GM21390 (cell line): ENCODE results near the gene SENP7.
A peak's percentile ranks its signal among the peaks of the same experiment; 100 is the strongest.
"Not testable (repeated sequence)": the region's sequence is repeated elsewhere in the genome, so short reads cannot be mapped to it uniquely, and the experiment has no call there.

ENCODE experiments used
- ATAC-seq: cut with Tn5 transposase; IDR thresholded peaks from one replicate; pipeline ENCODE4 v1.9.1; 2021; ENCODE audit not compliant: unreplicated experiment

The SENP7 gene, protein sequence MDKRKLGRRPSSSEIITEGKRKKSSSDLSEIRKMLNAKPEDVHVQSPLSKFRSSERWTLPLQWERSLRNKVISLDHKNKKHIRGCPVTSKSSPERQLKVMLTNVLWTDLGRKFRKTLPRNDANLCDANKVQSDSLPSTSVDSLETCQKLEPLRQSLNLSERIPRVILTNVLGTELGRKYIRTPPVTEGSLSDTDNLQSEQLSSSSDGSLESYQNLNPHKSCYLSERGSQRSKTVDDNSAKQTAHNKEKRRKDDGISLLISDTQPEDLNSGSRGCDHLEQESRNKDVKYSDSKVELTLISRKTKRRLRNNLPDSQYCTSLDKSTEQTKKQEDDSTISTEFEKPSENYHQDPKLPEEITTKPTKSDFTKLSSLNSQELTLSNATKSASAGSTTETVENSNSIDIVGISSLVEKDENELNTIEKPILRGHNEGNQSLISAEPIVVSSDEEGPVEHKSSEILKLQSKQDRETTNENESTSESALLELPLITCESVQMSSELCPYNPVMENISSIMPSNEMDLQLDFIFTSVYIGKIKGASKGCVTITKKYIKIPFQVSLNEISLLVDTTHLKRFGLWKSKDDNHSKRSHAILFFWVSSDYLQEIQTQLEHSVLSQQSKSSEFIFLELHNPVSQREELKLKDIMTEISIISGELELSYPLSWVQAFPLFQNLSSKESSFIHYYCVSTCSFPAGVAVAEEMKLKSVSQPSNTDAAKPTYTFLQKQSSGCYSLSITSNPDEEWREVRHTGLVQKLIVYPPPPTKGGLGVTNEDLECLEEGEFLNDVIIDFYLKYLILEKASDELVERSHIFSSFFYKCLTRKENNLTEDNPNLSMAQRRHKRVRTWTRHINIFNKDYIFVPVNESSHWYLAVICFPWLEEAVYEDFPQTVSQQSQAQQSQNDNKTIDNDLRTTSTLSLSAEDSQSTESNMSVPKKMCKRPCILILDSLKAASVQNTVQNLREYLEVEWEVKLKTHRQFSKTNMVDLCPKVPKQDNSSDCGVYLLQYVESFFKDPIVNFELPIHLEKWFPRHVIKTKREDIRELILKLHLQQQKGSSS

DNA sequence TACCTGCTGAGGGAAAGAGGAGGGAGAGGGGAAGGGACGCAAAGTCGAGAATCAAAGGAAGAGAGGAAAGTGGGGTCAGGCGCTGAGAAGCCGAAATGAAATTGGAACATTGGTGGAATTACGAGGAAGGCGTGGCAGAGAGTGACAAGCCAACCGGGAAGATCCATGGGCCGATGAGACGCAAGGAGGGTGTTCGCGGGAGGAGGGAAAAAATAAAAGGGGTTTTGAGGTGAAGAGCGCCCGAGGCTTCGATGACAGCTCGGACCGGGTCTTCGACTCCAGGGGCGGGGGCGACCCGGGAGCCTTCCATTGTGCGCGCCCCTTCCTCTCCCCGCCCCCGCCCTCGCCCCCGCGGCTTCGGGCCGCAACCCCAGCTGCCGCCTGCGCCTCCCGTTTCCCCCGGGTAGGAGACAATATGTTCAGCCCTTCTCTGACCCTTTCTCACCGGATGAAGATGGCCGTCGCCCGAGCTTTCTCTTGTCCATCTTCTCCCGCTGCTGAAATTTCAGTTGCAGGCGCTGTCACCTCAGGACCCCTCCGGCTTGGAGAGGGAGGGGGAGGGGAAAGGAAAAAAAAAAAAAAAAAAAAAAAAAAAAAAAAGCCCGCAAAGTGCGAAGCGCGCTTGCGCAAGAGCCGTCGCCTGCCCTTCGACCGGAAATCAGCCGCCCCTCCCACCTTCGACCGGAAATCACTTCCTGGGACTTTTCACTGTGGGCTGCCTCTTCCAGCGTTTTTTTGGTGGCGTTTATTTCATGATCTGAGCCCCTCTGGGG is at the start of gene SENP7:
Gene SENP7, minus strand, starts transcription at position 567 of the 773 bp plus-strand sequence. Its CDS starts 82 bp downstream, at position 485.
- ATAC-seq = peak; percentile 57

DNA sequence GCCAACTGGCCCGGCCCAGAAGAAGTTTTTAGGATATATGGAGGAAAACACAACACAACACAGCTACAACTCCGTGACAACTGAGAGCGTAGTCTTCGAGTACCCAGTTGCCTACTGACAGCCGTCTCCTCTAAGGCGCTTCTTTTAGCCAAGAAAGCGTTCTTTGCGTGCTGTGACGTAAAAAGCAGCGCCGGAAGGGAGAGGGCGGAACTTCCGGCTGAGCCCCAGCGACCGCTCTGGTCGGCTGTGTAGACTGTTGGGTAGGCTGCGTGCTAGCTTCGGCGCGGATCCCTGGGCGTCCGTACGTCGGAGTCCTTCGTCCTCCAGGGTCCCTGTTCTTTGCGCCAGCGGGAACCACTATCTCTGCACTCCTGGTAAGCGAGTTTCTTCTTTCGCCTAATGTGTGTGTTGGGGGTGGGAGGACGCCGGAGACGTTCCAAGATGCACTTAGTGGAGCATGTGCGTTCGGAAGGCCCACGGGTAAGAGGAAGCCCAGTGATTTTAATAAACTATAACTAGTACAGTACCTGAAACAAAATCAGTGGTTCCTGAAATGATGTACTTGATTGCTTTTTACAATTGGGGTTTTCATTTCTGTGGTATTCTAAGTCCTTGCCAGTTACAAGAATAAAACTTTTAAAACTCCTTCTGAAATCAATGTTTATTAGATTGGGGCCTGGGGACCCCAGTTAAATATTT is 48.8 kb upstream of the SENP7 start, which contains the start of gene TRMT10C:
Gene TRMT10C, plus strand, starts transcription at position 239 of the 699 bp plus-strand sequence. CDS start 2,914 bp downstream, outside the sequence.
- ATAC-seq = peak; percentile 99

DNA sequence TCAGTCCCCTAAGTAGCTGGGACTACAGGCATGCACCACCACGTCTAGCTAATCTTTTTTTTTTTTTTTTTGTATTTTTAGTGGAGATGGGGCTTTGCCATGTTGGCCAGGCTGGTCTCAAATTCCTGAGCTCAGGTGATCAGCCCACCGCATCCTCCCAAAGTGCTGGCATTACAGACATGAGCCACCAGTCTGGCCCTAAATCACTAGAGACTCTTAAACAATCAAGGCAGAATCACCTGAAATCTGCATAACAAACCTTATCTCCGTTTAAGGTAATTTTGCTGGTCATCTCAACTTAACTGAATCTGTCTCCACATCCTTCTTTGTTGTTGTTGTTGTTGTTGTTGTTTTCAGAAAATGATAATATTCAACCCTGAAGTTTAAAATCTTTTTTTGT is 43.1 kb upstream of the SENP7 start:
- no peak for ATAC-seq

DNA sequence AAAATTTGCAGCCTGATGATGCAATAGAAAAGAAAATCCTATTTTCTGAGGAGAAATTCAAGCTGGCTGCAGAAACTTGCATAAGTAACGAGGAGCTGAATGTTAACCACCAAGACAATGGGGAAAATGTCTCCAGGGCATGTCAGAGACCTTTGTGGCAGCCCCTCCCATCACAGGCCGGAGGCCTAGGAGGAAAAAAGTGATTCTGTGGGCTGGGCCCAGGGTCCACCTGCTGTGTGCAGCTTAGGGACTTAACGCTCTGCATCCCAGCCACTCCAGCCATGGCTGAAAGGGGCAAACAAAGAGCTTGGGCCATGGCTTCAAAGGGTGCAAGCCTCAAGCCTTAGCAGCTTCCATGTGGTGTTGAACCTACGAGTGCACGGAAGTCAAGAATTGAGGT is 40.4 kb upstream of the SENP7 start:
- ATAC-seq = not testable (repeated sequence)

DNA sequence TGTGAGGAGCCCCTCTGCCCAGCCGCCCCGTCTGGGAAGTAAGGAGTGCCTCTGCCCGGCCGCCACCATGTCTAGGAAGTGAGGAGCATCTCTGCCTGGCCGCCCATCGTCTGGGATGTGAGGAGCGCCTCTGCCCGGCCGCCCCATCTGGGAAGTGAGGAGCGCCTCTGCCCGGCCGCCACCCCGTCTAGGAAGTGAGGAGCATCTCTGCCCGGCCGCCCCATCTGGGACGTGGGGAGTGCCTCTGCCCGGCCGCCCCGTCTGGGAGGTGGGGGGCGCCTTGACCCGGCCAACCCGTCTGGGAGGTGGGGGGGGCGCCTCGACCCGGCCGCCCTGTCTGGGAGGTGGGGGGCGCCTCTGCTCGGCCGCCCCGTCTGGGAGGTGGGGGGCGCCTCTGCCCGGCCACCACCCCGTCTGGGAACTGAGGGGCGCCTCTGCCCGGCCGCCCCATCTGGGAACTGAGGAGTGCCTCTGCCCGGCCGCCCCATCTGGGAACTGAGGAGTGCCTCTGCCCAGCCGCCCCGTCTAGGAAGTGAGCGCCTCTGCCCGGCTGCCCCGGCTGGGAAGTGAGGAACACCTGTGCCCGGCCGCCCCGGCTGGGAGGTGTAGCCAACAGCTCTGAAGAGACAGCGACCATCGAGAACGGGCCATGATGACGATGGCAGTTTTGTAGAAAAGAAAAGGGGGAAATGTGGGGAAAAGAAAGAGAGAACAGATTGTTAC is 38.5 kb upstream of the SENP7 start:
- ATAC-seq = not testable (repeated sequence)

DNA sequence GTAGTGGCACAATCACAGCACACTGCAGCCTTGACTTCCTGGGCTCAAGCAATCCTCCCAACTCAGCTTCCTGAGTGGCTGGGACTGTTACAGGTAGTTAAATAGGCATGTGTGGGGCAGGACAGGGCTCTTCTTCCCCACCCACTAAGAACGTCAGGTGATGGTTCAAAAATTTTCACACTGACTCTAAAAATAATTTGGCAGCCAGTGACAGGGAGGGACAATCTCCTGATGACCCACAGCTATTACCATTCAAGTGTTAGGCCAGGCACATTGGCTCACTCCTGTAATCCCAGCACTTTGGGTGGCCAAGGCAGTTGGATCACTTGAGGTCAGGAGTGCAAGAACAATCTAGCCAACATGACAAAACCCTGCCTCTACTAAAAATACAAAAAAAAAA is 36.5 kb upstream of the SENP7 start:
- ATAC-seq = no peak

DNA sequence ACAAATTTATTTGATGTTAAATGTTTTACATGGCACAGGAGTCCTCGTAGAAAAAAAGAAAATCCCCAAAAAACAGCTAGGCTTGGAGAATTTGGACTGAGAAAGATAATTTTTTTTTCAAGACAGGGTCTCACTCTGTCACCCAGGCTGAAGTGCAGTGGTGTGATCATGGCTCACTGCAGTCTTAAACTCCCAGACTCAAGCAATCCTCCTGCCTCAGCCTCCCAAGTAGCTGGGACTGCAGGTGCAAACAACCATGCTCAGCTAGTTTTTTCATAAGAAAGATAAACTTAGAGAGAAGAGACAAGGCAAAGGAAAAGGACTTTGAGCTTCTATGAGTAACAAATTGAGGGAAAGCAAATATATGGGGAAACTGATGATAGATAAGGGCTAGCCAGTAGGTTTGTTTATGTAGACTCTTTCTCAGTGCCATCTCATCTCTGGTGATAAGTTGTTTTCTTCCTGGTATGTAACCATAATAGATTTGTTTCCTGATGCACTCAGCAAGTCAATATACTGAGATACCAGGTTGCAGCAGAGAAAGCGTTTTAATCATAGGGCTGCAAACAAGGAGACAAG is 35.6 kb upstream of the SENP7 start:
- ATAC-seq = no peak

DNA sequence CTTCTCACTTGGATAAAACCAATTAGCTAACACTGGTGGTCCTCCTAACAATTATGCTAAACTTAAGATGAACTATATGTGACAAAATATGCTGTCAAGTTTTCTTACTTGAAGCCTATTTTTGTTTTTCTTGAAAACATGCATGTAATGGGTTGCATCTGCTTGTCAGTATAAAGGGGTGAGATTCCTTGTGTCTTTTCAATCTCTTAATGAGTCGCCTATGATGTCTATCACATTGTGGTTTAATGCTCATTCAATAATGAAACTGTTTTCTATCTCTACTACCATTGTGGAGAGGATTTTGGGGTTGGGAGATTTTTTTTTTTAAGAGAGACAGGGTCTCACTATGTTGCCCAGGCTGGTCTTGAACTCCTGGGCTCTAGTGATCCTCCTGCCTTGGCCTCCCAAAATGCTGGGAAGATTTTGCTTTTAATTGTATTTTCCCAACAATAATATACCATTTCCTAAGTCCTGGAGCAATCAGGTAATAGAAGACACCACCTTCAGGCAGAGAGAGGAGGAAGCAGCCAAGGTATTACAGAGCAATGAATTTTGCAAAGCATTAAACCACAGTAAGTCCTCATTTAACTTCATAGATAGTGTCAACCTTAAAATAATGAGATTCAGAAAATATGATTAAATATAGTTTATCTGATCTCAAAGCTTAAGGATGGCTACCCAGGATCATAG is 31.3 kb upstream of the SENP7 start:
- ATAC-seq = no peak

DNA sequence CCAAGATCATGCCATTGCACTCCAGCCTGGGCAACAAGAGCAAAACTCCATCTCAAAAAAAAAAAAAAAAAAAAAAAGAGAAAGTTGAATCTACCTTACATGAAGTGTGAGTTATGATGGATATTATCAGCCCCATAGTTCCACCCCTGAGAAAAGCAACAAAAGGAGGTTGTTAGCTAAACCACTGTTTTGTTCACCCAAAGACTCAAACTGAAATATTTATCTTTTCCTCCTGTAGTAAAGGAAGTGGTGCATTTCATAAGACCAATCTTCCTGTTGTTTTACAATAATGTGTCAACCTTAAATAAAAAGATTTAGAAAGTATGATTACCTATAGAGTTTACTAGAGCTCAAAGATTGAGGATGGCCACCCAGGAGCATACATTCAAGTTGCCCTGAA is 29.9 kb upstream of the SENP7 start:
- ATAC-seq = no peak

DNA sequence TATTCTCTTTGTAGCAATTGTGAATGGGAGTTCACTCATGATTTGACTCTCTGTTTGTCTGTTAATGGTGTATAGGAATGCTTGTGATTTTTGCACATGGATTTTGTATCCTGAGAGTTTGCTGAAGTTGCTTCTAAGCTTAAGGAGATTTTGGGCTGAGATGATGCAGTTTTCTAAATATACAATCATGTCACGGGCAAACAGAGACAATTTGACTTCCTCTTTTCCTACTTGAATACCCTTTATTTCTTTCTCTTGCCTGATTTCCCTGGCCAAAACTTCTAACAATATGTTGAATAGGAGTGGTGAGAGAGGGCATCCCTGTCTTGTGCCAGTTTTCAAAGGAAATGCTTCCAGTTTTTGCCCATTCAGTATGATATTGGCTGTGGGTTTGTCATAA is 23.9 kb upstream of the SENP7 start:
- ATAC-seq = not testable (repeated sequence)

DNA sequence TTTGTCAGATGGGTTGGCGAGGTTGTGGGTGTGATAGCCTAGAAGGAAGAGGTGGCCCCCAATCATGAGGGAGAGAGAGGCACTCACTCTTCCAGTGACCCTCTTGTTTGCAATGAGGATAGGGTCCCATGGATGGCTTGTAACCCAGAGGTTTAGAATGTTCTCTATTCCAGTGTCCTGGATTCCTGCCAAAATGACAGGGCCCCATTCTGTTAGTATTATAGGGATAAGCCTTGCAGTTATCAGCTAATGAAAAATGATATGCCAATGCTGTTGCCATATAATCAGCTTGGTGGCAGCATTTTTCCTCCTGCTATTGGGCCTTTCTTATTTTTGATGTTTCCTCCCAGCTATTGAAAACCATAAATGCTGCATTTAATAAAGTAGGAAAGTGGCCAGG is 23.3 kb upstream of the SENP7 start:
- no peak for ATAC-seq

DNA sequence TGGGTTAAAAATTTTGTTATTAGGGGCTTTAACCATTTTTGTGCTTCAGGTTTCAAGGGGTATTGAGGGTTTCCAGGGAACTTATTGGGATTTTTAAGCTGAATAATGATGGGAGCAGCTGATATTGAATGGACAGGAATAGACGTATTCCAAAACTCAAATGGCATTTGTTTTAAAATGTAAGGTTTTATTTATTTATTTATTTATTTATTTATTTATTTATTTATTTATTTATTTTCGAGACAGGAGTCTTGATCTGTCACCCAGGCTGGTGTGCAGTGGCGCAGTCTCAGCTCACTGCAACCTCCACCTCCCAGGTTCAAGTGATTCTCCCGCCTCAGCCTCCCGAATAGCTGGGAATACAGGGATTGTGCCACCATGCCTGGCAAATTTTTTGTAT is 22.2 kb upstream of the SENP7 start:
- no peak for ATAC-seq

DNA sequence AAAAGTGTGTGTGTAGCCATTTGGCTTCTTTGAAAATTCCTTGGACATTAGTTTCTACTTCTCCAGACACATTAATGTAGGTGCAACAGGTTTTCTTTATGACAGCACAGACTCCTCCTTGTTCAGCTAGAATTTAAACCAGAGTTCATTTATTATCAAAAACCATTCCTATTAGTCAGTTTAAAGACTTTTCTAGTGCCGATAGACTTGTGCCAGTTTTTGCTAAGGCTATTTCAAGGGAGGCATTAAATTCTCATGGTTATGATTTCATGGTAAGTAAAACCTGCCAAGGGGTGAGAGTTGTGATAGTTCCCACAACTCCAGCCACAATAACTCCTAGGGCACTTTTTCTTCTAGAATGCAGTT is 20.6 kb upstream of the SENP7 start:
- ATAC-seq = no peak

DNA sequence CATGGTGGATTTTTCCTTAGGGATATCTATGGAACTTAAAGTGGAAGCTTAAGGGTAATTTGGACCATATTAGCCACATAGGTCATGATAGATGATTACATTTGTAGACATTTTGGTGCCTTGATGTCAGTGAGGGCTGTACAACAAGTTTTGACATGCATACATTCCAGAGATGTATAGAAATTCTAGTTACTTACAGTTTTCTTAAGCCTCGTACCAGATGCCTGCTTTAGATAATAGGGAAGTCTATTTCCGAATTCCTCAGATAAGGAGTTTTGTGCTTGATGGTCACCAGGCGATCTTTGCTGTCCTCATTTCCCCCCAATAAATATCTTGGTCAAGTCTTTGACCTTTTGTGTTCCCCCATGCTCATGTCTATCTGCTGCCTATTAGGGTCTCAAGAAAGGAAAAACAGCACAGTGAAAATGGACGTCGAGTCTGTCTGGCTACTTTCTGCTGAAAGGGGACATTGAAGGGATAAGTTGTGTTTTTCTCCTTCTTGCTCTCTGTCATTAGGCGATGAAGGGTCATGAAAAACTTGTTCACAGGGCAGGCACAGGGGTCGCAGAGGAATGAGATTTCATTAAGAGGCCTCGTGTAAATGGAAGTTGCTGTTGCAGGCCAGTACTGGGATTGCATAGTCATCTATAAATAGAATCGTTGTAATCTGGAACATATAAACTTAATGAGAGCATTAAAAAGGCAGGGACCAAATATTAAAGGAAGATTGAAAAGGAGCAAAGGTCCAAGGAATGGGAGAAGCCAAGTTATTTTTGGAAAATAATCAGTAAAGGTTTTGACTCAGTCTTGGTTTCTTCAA is 20.0 kb upstream of the SENP7 start:
- ATAC-seq = no peak

DNA sequence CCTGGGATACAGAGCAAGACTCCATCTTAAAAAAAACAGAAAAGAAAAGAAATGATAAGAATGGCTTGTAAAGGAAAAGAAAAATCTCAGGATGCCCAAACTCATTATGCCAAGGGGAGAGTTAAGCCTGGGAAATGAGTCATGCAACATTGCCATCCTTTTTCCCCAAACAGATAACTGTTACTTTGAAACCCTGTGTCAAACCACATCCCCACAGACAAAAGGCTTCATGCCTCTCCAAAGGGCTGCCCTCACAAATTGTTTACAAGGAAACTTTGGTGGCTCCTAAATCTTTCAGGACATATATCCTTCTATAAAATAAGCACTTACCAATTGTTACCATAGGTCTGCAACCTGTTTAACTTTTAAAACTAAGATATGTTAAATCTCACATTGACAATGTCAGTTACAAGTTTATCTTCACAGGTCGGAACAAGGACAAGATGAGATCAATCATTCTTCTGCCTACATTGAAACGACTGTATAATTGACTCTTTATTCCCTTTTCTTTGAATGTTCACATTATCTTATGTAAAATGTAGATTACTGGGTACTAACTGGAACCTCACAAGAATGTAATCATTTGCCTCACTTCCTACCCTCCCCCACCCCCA is 18.6 kb upstream of the SENP7 start:
- no peak for ATAC-seq

DNA sequence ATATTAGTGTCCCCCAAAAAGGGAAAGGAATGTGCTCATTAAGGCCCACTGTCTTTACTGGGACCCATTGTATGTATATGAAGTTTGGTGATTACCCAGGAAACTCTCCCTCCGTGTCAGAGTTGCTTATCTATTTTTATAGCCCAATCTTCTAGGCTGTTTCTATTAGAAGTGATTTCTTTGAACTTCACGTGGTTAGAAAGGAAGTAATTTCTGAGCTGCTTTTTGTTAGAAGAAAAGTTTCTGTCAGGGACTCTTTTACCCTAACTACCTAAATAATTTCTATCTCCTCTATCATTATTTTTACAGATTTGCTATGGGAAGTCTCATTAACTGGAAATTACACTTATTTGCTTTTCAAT is 17.7 kb upstream of the SENP7 start:
- ATAC-seq = no peak
